ENCODE data around the gene IQSEC1.

The IQSEC1 gene

DNA sequence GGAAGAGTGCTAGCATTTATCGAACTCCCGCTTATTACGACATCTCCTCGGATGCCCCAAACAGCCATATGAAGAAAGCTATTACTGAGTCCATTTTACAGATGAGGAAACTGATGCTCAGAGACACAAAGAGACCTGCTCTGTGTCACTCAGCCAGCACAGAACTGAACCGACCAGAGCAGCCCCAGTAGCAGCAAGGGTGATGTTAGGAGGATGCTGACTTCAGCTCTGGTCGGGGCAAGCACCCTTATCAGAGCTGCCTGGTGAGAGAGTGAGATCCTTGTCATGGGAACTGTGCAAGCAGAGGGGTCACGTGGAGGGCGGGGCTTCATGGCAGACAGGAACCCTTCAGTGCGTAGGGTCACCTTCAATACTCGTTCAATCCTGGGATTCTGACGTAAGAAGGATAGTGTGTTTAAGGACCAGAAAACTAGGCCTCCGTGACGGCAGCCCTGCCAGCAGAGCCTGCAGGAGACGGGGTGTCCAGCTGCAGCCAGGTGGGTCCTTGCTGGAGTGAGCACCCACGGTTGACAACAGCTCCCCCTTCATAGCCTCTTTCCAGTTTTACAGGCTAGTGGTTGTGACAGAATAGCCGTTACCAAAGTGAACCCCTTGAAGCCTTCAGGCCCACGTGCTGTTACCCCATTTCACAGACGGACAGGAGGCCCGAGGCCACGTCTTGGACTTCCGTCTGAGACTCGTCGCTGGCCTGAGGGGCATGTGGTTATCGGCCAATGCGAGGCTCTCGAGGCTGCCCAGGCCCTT lies 12.0 kb upstream of the IQSEC1 start:
- no peak for DNase-seq

DNA sequence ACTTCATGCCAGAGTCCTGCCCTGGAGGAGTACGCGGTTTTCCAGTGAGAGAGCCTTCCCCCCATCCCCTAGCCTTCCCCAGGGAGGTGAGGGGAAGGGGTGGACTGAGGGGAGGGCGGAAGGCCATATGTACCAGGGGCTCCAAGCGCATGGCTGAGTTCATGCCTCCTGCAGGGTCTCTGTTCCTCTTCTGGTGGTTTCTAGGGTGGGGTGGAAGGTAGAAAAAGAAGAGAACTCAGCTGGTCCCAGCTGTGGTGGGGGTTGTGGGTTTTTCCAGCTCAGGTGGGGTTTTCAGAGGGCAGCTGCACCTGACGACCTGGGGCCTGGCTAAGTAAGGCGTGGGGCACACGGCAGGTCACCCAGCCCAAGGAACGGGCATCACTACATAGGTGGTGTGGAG lies 10.7 kb upstream of the IQSEC1 start:
- no peak for DNase-seq

- DNase-seq: no peak
Measured at GRCh38 chr3:13083254-13083653, 10.0 kb upstream of the IQSEC1 start.

DNA sequence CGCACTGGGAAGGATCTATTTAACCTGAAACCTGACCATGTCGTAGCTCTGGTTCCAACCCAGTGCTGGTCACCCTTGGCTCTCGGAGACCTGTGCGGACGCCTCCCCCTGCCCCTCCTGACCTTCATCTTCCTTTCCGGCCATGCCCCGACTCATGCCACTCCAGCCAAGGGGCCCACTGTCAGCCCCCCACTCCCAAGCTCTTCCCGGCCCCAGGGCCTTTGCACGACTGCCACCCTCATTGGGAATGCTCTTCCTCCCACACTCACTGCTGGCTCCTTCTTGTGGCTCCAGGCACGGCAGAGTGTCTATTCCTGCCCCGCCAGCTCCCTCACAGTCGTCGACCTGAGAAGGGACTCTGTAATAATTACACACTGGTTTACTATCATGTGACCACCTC lies 9.4 kb upstream of the IQSEC1 start:
- no peak for DNase-seq

GRCh38 chr3:13081603-13082360 lies 8.6 kb upstream of the IQSEC1 start:
- no peak for DNase-seq

DNA sequence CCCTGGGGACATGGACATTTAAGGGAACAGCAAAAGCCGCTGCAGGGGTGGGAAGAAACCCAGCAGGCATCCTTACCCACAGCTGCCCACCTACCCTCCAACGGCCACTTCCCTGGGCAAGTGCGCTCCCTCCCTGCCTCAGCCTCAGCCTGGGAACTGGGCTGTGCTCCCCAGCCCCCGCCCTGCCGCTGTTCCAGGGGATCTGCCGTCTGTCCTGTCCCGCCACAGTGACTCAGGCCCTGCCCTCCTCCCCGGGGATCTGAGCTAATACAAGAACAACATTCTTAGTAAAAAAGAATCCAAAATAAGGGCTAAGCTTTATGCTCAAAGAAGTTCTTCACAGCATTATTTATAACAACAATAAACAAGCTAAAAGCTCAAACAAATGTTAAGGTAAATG lies 7.4 kb upstream of the IQSEC1 start:
- DNase-seq: no peak

GRCh38 chr3:13080026-13080425 lies 6.8 kb upstream of the IQSEC1 start:
- no peak for DNase-seq

DNA sequence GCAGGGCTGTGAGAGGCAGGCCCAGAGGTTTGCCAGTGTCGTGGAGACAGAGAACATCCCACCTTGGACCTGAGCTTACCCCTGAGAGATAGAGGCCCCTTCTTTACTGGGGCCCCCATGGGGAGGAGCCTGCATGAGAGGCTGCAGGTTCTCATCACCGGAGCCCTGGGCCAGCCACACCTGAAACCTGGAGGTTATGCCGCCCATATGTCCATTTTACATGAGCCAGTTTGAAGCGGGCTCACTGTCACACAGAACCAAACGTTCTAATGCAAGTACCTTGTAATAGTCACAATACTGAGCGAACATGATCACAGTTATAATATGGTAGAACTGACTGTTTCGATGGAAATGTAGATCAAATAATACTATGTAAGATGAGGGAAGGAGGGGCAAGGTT lies 6.3 kb upstream of the IQSEC1 start:
- DNase-seq: no peak

DNA sequence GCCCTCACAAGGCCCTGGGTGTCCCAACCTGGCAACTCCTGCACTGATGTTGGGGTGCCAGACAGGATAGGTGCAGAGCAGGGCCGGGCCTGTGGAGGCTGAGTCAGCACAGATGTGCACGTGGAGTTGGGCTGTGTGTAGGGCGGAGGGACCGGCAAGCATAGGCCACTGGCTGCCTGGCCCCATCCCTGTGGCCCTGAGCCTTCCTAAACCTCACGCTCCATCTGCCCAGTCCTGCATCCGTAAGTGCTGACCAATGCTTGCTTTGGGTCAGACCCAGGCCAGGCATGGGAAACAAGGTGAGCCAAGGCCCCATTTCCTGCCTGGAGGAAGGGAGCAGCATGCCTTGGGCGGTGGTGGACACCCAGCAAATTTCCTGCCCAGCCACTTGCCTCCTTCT lies 5.8 kb upstream of the IQSEC1 start:
- DNase-seq: no peak

DNA sequence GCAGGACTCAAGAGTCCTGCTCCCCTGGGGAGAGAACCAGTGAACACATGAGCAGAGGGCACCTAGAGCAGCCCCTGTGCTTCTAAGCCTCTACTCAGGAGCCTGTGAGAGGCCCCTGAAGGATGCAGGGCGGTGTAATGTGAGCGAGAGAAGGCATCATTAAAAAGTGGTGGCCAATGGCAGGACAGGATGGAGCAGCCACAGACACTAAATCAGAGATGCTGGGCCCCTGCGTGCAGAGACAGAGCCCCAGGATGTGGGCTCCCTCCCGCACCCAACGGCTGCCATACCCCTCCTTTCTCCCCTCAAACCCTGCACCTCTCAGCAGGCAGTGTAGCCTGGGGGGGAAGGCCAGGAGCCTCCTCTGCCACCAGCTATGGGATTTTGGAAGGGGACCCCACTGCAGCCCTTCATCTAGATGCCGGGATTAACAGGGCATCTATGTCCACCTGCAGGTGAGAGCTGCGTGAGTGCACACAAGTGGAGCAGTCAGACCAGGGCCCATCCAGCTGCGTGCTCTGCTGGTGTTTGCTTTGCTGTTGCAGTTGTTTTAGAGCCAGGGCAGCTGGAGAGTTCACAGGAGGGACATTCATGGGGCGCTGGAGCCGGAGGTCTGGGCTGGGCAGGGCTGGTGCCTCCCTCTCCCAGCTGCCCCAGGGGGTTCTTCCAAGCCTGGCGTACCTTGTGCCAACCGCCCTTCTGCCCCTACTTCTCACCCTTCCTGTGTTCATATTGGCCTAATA lies 5.1 kb upstream of the IQSEC1 start:
- peak; percentile 33 for DNase-seq

- DNase-seq: peak; percentile 52
Measured at GRCh38 chr3:13077431-13078162, 4.4 kb upstream of the IQSEC1 start.

DNA sequence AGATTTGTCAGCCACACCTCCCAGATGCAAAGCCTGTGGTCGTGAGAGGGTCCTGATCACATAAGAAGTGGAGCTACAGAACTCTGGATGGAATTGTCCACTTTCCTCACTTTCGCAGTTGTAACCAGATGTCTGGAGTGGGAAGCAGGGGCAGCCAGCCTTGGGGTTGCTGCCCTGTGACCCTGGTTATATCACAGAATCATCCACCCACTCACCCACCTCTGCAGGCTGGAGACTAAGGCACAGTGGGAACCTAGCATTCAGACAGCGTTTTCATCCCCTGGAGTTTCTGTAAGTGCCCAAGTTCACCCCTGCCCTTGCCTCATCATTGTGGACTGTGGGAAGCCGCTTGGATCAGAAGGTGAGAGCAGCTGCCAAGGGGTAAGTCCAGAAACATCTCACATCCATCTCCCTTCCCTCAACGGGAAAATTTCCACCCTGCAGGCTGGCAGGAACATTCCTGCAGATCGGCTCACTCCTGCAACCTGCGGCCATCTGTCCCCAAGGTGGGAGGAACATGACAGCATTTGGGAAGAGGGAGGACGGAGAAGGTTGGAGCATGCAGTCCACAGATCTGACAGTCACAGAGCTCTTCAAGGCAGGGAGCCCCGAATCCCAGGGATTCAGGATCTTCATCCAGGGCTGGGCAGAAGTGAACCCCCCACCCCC lies 2.9 kb upstream of the IQSEC1 start:
- DNase-seq: no peak

DNA sequence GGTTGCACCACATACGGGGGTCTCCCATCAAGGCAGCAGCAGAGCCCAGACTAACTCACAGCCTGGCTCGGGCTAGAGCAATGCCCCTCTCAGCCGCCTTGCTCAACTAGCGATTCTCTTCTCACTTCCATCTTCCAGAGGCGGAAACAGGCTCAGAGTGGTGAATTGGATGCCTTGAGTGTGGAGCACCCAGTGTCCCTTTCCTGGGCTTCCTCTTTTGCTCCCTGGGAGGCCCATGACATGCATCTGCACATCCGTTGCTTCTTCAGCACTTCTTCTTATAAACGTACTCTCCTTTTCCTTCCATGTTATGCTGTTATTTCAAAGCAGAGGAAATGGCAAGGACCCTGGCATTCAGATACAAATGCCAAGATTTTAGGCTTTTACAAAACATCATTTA lies 2.1 kb upstream of the IQSEC1 start:
- no peak for DNase-seq

DNA sequence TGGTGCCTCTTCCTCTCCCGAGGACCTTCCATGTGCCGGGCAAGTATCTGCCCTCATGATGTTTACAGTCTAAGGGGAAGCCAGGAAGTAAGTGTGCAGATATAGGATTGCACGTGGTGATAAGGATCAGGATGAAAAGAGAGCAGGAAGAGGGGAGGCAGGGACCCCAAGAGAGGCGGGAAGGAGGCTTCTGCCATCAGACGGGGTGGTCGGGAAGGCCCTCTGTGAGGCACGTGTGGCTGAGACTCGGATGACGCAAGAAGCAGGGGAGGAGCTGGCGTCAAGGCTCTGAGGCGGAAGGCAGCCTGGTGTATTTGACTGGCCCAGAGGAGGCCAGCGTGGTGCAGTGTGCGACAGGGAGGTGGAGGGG lies 762 bp upstream of the IQSEC1 start:
- DNase-seq: no peak

DNA sequence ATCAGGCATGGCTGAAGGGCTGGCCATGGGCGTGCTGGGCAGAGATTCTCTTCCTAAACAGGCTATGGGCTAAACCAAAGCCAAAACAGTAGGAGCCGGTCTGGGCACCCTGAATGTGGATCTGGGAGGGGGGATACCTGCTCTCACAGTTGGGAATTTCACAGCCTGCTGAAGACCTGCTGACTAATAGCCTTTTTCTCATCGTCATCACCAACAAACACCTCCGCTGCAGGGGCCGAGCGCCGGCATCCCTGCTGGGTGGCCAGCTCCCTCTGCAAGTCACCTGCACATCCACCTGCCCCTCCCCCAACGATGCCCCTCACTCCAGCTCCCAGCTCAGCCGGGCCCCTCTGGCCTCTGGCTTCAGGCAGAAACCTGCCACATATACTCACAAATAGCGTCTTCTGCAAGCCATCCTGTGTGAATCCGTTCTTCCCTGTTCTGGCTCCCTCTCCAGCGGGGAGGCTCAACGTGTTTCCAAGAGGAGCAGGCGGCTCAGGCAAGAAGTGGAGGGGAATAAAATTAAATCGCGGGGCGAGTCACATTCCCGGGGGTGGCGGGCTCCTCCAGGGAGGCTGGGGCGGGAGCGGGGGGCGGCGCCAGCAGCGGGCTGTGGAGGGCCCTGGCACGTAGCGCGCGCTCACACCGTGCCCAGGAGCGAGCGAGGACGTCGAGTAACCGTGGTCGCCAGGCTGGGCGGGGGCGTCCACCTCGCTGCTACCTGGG lies 466 bp downstream of the IQSEC1 start:
- DNase-seq: peak; percentile 46

DNA sequence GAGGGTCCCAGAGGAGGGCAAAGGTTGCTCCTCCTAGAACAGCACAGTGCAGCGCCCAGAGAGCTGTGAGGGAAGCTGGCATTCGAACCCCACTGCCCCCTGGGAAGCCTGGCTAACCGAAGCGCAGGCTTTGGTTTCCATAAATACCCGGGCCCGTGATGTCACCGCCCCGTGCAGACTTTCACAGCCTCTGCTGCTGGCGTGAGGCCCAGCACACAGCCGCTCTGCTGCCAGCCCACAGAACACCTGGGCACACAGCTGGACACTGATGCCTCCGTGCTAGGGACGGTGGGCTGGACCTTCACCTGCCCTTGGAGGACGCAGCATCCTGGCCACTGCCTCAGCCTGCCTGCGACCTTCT lies 1.0 kb downstream of the IQSEC1 start:
- peak; percentile 46 for DNase-seq

DNA sequence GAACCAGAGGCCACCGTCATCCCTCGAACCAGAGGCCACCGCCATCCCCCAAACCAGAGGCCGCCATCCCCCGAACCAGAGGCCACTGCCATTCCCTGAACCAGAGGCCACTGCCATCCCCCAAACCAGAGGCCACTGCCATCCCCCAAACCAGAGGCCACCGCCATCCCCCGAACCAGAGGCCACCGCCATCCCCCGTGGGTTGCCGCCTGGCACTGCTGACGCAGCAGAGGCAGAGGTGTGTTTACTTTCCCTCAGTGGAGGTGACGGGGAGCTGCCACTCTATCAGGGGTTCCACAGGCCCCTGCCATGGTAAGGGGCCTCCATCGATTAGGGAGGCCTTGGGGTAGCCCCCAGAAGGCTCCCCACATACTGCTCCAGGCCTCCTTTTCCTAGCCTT lies 1.5 kb downstream of the IQSEC1 start:
- no peak for DNase-seq

- peak; percentile 13 for DNase-seq
Measured at GRCh38 chr3:13070391-13071070, 2.7 kb downstream of the IQSEC1 start.

DNA sequence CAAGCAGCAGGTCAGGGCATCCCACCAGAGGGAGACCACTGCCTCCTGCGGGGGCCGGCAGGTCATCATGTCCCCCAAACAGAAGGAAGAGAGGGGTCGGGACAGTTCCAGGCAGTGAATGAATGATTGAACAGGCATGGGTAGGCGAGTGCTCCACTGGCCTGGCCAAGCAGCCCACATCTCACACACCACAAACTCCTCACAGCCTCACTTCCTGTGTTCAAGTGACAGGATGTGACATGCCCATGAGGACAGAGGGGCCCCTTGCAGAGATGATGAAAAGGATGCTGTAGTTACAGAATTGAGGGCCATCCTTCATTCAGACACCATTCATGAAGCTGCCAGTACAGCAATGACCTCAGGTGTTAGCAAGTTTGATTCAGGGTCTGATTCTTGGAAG lies 3.7 kb downstream of the IQSEC1 start:
- no peak for DNase-seq

DNA sequence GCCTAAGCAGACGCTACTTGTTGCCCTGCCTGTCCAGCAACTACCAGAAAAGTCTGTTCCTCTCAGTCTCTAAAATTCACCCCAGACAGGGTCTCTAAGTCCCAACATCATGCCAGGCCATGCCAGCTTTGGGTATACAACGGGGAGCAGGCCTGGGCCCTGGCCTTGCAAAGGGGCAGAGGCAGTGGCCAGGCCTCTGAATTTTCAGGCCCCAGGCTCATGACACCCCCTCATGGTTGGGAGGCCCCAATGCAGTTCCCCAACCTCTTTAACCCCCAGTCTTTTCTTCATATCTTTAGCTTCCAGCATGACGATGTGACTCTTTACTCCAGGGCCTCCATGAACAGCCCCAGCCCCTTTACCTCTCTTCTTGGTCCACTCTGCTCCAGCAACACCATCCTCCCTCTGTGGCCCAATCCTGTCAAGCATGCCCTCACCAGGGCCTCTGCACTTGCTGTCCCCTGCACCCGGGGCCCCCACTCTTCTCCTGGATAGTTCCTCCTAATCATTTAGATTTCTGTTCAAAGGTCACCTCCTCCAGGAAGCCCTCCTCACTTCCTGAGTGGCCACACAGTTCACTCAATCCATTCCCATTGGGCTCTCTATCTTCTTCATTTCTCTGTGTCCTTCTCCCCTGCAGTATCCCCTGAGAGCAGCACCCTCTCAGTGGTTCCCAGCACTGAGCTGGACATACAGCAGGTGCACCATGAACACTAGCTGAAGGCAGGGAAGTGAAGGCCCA lies 4.8 kb downstream of the IQSEC1 start:
- no peak for DNase-seq

- no peak for DNase-seq
Measured at GRCh38 chr3:13067778-13068177, 5.5 kb downstream of the IQSEC1 start.
